GM12872 (cell line): Measurements from ENCODE around the gene PRDM16.

Experiments used
- CTCF ChIP-seq: IDR thresholded peaks from 3 replicates; pipeline ENCODE4 v1.5.1; 2011; ENCODE audit warnings: low read depth, mild to moderate bottlenecking, low read length, moderate library complexity; ENCODE audit not compliant: insufficient read depth

The PRDM16 gene

DNA sequence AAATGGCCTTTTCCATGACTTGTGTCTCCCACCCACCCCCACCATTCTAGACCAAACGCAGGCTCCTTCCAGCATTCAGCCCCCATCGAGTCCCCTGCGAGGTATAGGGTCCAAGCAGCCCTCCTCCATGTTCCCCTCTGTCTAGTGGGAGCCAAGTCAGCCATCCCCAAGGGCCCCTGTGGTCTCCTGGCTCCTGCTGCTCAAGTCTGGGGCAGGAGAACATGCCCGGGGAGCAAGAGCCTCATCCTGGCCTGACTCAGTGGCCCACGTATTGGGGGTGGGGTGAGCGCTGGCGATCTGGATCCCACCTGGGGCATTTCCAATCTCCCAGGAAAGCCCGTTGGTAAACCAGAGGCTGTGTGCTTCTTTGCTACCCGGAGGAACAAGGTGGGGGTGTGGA, 4.1 kb upstream of the PRDM16 start:
- no peak for TF ChIP-seq CTCF

DNA sequence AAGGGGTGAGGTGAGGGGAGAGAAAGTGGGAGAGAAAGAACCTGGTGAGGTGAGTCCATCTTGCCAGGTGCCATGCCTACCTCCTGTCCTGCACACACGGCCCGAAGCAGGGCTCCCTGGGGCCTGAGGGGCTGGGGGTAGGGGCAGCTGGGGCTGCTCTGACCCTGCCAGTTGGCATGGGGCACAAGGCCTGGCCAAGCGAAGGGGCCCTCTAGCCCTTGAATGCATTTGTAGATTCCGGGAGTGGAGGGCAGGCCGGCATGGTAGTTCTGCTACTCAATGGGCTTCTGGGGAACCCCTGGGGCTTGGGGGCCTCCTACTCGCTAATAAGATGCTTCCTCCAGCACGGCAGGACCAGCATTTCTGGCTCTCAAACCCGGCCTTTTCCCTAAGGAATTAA, 3.6 kb upstream of the PRDM16 start:
- no peak for TF ChIP-seq CTCF

GRCh38 chr1:3065797-3066196, 3.2 kb upstream of the PRDM16 start:
- no peak for TF ChIP-seq CTCF

DNA sequence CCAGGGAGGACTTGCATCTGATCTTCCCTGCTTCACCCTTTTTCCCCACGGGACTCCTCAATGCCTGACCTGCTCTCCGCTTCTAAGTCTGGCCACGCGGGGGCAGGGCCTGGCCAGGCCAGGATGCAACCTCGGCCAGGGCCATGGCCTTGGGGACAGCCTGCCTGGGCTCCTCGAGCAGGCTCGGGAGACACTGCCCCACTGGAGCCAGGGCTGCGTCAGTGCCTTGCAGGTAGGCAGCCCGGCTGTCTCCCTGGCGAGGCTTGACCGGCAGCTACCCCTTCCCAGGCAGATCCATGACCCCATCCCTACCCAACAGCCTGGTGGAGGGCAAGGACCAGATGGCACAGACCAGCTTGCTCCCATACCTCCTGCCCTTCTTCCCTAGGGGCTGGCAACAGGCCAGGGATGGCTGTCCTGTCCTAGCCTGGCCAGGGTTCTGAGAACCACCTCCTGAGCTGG, 2.7 kb upstream of the PRDM16 start:
- TF ChIP-seq CTCF, result no peak

DNA sequence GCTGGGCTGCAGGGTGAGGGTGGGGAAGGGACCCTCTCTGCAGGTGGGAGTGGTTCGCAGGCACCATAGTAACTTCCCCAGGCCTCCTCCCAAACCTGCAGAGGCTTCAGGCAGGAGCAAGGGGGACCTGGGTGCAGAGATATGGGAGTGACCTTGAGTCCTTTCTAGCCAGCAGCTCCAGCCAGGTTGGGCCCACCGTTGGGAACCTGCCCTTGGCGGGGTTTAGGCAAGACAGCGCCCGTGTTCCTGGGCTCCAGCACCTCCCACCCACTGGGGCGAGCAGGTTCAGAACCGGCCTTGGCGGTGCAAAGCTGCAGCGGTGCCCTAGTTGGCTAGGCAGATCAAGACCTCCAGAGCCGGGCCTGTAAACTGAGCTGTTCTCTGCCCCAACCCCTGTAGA, 2.2 kb upstream of the PRDM16 start:
- TF ChIP-seq CTCF, result no peak

DNA sequence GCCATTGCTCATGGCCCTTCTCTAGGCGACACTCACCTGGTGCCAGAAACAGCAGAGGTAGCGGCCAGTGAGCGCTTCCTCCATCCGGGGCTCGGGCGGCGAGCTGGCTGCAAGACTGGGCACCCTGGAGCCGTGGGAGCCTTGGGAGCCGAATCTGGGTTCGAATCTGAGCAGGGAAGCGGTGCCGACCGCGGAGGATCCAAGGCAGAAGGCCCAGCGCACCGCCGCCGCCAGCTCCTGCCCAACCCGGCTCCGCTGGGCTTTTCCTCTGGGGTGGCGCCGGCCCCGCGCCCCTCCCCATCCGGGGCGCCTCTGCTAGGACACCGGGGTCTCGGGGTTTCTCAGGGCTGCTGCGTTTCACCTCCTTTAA, 1.7 kb upstream of the PRDM16 start:
- TF ChIP-seq CTCF, result no peak

DNA sequence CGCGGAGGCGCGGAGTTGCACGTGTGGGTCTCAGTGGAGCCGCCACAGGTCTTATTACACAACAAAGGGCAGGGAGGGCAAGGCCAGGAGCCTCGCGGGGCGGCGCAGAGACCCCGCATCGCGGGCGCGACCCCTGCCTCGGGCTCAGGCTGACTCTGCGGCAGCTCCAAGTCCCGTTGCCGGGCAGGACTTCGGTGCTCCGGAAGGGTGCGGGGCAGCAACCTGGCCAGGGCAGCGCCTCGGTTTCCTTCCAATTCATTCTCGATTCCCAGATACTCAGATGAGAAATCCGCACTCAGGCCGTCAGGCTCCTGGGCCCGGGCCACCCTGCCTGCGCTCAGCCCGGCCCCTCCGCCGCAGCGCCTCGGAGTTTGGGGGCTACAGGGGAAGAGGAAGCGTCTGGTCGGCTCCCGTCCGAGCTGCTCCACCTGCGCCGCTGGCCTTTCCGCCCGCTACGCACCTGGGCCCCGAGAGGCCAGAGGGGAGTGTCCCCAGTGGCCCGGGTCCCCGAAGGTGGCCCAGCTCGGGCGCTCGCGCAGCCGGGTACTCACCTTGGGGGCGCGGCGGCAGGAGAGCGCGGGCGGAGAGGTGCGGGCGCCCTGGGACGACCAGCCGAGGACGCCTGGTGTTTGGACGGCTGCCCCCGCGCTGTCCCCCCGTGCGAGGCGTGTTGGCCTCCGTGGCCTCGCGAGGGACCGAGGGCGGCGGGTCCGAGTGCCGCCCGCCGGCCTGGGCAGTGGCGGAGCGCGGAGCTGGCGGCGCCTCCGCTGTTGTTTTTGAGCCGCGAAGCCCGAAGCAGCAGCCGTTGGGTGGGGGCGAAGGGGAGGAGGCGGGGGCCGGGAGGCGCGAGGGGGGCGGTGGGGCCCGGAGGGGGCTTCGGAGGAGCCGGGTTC, 1.1 kb upstream of the PRDM16 start:
- TF ChIP-seq CTCF, result no peak
